Gastrocnemius medialis (tissue), 4 donors: Measurements from ENCODE around the gene PGM1.

Source experiments
- POLR2A ChIP-seq, 2 donors: fragments of 450-650 bp; IDR thresholded peaks; one replicate each; pipeline ENCODE4 v1.6.1; 2017; ENCODE audit warnings: antibody characterized with exemption in 2 of 2, mild to moderate bottlenecking in 2 of 2, moderate library complexity in 2 of 2
- TF ChIP-seq, protein P1 (sequence below), 5 experiments: fragments of 450-650 bp in 3 of 5; fragments of 200-600 bp in 2 of 5; sonication (generic) in 2 of 5; IDR thresholded peaks in 4 of 5; conservative IDR thresholded peaks in 1 of 5; 1 replicate in 4 of 5; 2 replicates in 1 of 5; pipeline ENCODE4 v1.5.1; 2016 to 2019; ENCODE audit warnings: antibody characterized with exemption in 5 of 5, mild to moderate bottlenecking in 3 of 5, moderate library complexity in 3 of 5

DNA sequence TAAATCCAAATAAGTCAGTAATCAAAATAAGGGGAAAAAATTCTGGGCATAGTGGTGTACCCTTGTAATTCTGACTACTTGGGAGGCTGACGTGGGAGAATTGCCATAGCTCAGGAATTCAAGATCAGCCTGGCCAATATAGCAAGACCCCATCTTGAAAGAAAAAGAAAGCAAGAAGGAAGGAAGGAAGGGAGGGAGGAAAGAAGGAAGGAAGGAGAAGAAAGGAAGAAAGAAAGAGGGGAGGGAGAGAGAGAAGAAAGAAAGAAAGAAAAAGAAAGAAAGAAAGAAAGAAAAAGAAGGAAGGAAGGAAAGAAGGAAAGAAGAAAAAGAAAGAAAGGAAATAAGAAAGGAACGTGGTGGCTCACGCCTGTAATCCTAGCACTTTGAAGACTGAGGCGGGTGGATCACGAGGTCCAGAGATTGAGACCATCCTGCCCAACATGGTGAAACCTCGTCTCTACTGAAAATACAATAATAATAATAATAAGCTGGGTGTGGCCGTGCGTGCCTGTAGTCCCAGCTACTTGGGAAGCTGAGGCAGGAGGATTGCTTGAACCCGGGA, 116.1 kb downstream of the PGM1 start:
- no peak for TF ChIP-seq POLR2A (IDR thresholded peaks at IDR 0.05)
- TF ChIP-seq, protein P1, sequence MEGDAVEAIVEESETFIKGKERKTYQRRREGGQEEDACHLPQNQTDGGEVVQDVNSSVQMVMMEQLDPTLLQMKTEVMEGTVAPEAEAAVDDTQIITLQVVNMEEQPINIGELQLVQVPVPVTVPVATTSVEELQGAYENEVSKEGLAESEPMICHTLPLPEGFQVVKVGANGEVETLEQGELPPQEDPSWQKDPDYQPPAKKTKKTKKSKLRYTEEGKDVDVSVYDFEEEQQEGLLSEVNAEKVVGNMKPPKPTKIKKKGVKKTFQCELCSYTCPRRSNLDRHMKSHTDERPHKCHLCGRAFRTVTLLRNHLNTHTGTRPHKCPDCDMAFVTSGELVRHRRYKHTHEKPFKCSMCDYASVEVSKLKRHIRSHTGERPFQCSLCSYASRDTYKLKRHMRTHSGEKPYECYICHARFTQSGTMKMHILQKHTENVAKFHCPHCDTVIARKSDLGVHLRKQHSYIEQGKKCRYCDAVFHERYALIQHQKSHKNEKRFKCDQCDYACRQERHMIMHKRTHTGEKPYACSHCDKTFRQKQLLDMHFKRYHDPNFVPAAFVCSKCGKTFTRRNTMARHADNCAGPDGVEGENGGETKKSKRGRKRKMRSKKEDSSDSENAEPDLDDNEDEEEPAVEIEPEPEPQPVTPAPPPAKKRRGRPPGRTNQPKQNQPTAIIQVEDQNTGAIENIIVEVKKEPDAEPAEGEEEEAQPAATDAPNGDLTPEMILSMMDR (IDR thresholded peaks at IDR 0.05 in 4 of 5, conservative IDR thresholded peaks at IDR 0.05 in 1 of 5), result no peak
